Activated T-helper 1 cell treated with anti-CD3 and anti-CD28 coated beads, Interleukin-12 subunit alpha, Interleukin-12 subunit beta, Interleukin-2, Interleukin-4 antibody, amounts not matched to agents 30 ng/mL and 10 ng/mL and 1 ng/mL, durations not matched to agents 14 hours and 24 hours and 36 hours (primary cell): Measurements from ENCODE around the gene FAM114A1. TPM values are rescaled to one million over a fixed set of nuclear protein-coding genes. Genes with fewer than 3 reads are reported as not detected.

Experiments used
- DNase-seq: peaks from one replicate; pipeline ENCODE4 v3.0.0; 2021; ENCODE audit warnings: low spot score
- H3K27ac Mint-ChIP-seq: one replicate; pipeline ENCODE4 v1.8.0; 2021; ENCODE audit warnings: mild to moderate bottlenecking, mixed read lengths
- H3K27me3 Mint-ChIP-seq: one replicate; pipeline ENCODE4 v1.8.0; 2022; ENCODE audit warnings: mild to moderate bottlenecking, moderate library complexity, mixed read lengths; ENCODE audit not compliant: insufficient read depth
- H3K36me3 Mint-ChIP-seq: one replicate; pipeline ENCODE4 v1.8.0; 2021; ENCODE audit warnings: low read depth, mixed read lengths
- H3K4me1 Mint-ChIP-seq: one replicate; pipeline ENCODE4 v1.8.0; 2021; ENCODE audit warnings: low read depth, mixed read lengths
- H3K4me3 Mint-ChIP-seq: one replicate; pipeline ENCODE4 v1.8.0; 2021; ENCODE audit warnings: mild to moderate bottlenecking, moderate library complexity, mixed read lengths
- H3K9me3 Mint-ChIP-seq: one replicate; pipeline ENCODE4 v1.8.0; 2021; ENCODE audit warnings: mixed read lengths
- intact Hi-C: fragments of 100-400 bp; cut with micrococcal nuclease; formaldehyde crosslinking; loops from one replicate; pipeline ENCODE4 v1.15.1; 2024
- total RNA-seq: library from RNA; stranded (reverse); gene quantifications from 2 replicates; pipeline ENCODE4 v1.2.3, GENCODE V29; 2022

Gene FAM114A1
- total RNA-seq, 1 donor from 2014 or later = 0.49 TPM

GRCh38 chr4:38917481-38918025 lies 49.9 kb downstream of the FAM114A1 start:
- H3K27ac Mint-ChIP-seq = no peak overlapping the region
- DNase-seq = no peak
- no peak overlapping the region for H3K4me3 Mint-ChIP-seq
- H3K4me1 Mint-ChIP-seq = peaks cover 17% of the 10 kb centered on the region
- H3K9me3 Mint-ChIP-seq = peaks cover 7% of the 10 kb centered on the region
- intact Hi-C loops = no loop called here
- H3K27me3 Mint-ChIP-seq = no peaks in the 10 kb centered on the region
- H3K36me3 Mint-ChIP-seq = no peaks in the 10 kb centered on the region

- no peak overlapping the region for H3K27ac Mint-ChIP-seq
- peaks cover 7% of the 10 kb centered on the region for H3K9me3 Mint-ChIP-seq
- intact Hi-C loops = no loop called here
- H3K4me1 Mint-ChIP-seq = peaks cover 23% of the 10 kb centered on the region
- no peaks in the 10 kb centered on the region for H3K36me3 Mint-ChIP-seq
- no peak overlapping the region for H3K4me3 Mint-ChIP-seq
- no peak for DNase-seq
- H3K27me3 Mint-ChIP-seq = no peaks in the 10 kb centered on the region
Measured at GRCh38 chr4:38919494-38919893, 51.9 kb downstream of the FAM114A1 start.

GRCh38 chr4:38920186-38920585 lies 52.6 kb downstream of the FAM114A1 start:
- H3K27ac Mint-ChIP-seq = no peak overlapping the region
- H3K9me3 Mint-ChIP-seq = peaks cover 7% of the 10 kb centered on the region
- DNase-seq = no peak
- no peak overlapping the region for H3K4me3 Mint-ChIP-seq
- H3K36me3 Mint-ChIP-seq = no peaks in the 10 kb centered on the region
- intact Hi-C loops = no loop called here
- no peaks in the 10 kb centered on the region for H3K27me3 Mint-ChIP-seq
- peaks cover 16% of the 10 kb centered on the region for H3K4me1 Mint-ChIP-seq

- Mint-ChIP-seq H3K27me3 (no peaks in the 10 kb centered on the region), H3K27ac (no peak overlapping the region), H3K9me3 (peaks cover 7% of the 10 kb centered on the region), H3K4me1 (peaks cover 13% of the 10 kb centered on the region), H3K4me3 (no peak overlapping the region), H3K36me3 (no peaks in the 10 kb centered on the region)
- intact Hi-C loops = no loop called here
- DNase-seq = no peak
Measured at GRCh38 chr4:38920677-38921076, 53.1 kb downstream of the FAM114A1 start.

- no peaks in the 10 kb centered on the region for H3K36me3 Mint-ChIP-seq
Measured at GRCh38 chr4:38921151-38921550, 53.5 kb downstream of the FAM114A1 start.

GRCh38 chr4:38923746-38924145 lies 56.1 kb downstream of the FAM114A1 start:
- intact Hi-C loops = no loop called here
- Mint-ChIP-seq H3K4me1 (peaks cover 13% of the 10 kb centered on the region), H3K27ac (no peak overlapping the region), H3K4me3 (no peak overlapping the region), H3K27me3 (no peaks in the 10 kb centered on the region), H3K9me3 (no peaks in the 10 kb centered on the region), H3K36me3 (no peaks in the 10 kb centered on the region)
- DNase-seq = no peak

More at GRCh38 chr4:38921151-38921550, 53.5 kb downstream of the FAM114A1 start:
- H3K4me3 Mint-ChIP-seq = no peak overlapping the region
- peaks cover 13% of the 10 kb centered on the region for H3K4me1 Mint-ChIP-seq
- DNase-seq = no peak
- H3K27ac Mint-ChIP-seq = no peak overlapping the region
- H3K9me3 Mint-ChIP-seq = peaks cover 3% of the 10 kb centered on the region
- intact Hi-C loops = no loop called here
- no peaks in the 10 kb centered on the region for H3K27me3 Mint-ChIP-seq

- Mint-ChIP-seq H3K27ac (no peak overlapping the region), H3K27me3 (no peaks in the 10 kb centered on the region), H3K4me1 (peaks cover 13% of the 10 kb centered on the region), H3K9me3 (no peaks in the 10 kb centered on the region), H3K4me3 (no peak overlapping the region), H3K36me3 (no peaks in the 10 kb centered on the region)
- intact Hi-C loops = no loop called here
- DNase-seq = no peak
Measured at GRCh38 chr4:38924353-38924752, 56.7 kb downstream of the FAM114A1 start.

- Mint-ChIP-seq H3K27me3 (peaks cover 2% of the 10 kb centered on the region), H3K36me3 (no peaks in the 10 kb centered on the region), H3K27ac (no peak overlapping the region), H3K9me3 (no peaks in the 10 kb centered on the region), H3K4me1 (peaks cover 15% of the 10 kb centered on the region), H3K4me3 (no peak overlapping the region)
- DNase-seq = no peak
- intact Hi-C loops = no loop called here
Measured at GRCh38 chr4:38925492-38926413, 58.1 kb downstream of the FAM114A1 start.

GRCh38 chr4:38926896-38927295 lies 59.3 kb downstream of the FAM114A1 start:
- H3K27ac Mint-ChIP-seq = no peak overlapping the region
- H3K4me3 Mint-ChIP-seq = no peak overlapping the region
- DNase-seq = no peak
- peaks cover 13% of the 10 kb centered on the region for H3K4me1 Mint-ChIP-seq
- peaks cover 2% of the 10 kb centered on the region for H3K27me3 Mint-ChIP-seq
- H3K9me3 Mint-ChIP-seq = no peaks in the 10 kb centered on the region
- no peaks in the 10 kb centered on the region for H3K36me3 Mint-ChIP-seq
- intact Hi-C loops = no loop called here

GRCh38 chr4:38928568-38928967 lies 61.0 kb downstream of the FAM114A1 start:
- intact Hi-C loops = no loop called here
- Mint-ChIP-seq H3K4me3 (no peak overlapping the region), H3K27ac (no peak overlapping the region)

GRCh38 chr4:38928974-38929373 lies 61.4 kb downstream of the FAM114A1 start:
- Mint-ChIP-seq H3K27ac (no peak overlapping the region), H3K27me3 (peaks cover 2% of the 10 kb centered on the region), H3K9me3 (no peaks in the 10 kb centered on the region), H3K4me1 (peaks cover 7% of the 10 kb centered on the region), H3K36me3 (no peaks in the 10 kb centered on the region), H3K4me3 (no peak overlapping the region)
- DNase-seq = no peak
- intact Hi-C loops = no loop called here

More at GRCh38 chr4:38928568-38928967, 61.0 kb downstream of the FAM114A1 start:
- Mint-ChIP-seq H3K4me1 (peaks cover 12% of the 10 kb centered on the region), H3K36me3 (no peaks in the 10 kb centered on the region), H3K9me3 (no peaks in the 10 kb centered on the region), H3K27me3 (peaks cover 2% of the 10 kb centered on the region)
- DNase-seq = no peak

GRCh38 chr4:38930204-38930603 lies 62.6 kb downstream of the FAM114A1 start:
- no peaks in the 10 kb centered on the region for H3K9me3 Mint-ChIP-seq
- peaks cover 7% of the 10 kb centered on the region for H3K4me1 Mint-ChIP-seq
- intact Hi-C loops = no loop called here
- H3K36me3 Mint-ChIP-seq = no peaks in the 10 kb centered on the region
- DNase-seq = no peak
- H3K27ac Mint-ChIP-seq = no peak overlapping the region
- no peak overlapping the region for H3K4me3 Mint-ChIP-seq
- H3K27me3 Mint-ChIP-seq = peaks cover 2% of the 10 kb centered on the region

GRCh38 chr4:38930707-38931106 lies 63.1 kb downstream of the FAM114A1 start:
- H3K4me3 Mint-ChIP-seq = no peak overlapping the region
- H3K9me3 Mint-ChIP-seq = no peaks in the 10 kb centered on the region
- DNase-seq = no peak
- intact Hi-C loops = no loop called here
- H3K27ac Mint-ChIP-seq = no peak overlapping the region
- peaks cover 7% of the 10 kb centered on the region for H3K4me1 Mint-ChIP-seq
- no peaks in the 10 kb centered on the region for H3K36me3 Mint-ChIP-seq
- H3K27me3 Mint-ChIP-seq = peaks cover 2% of the 10 kb centered on the region
